K562 (cell line): Measurements from ENCODE around the gene ERGIC1. TPM values are rescaled to one million over a fixed set of nuclear protein-coding genes. Genes with fewer than 3 reads are reported as not detected.

Experiments used
- ATAC-seq: fragments of 200-7000 bp; cut with Tn5 transposase; 3 replicates; pipeline ENCODE4 v1.9.1; 2020; ENCODE audit warnings: moderate library complexity
- BruUV-seq: library from RNA; stranded (reverse); fragments of 400-500 nt; replicated peaks from 2 replicates; lab custom pipeline; 2021; lab: Mats Ljungman, UMichigan
- CTCF ChIA-PET: fragments of 300-600 bp; formaldehyde crosslinking; extraction: SDS; loops from one replicate; lab custom pipeline; 2021; ENCODE audit warnings: low intra/inter-chr PET ratio; lab: Yijun Ruan, JAX
- POLR2A ChIA-PET: fragments of 300-600, 350-650 bp; sonication (Branson Sonifier 250); formaldehyde crosslinking; extraction: SDS; loops from one replicate; lab custom pipeline; 2021; ENCODE audit warnings: antibody characterized with exemption, inconsistent platforms; lab: Yijun Ruan, JAX
- DNase-seq, 4 experiments: peaks; one replicate each; pipeline versions ENCODE4 v3.0.0 to v3.0.0-alpha.2; 2011 to 2018; ENCODE audit warnings: low spot score in 3 of 4, mixed read lengths in 3 of 4; ENCODE audit errors: extremely low read depth in 1 of 4
- FAIRE-seq: peaks from 2 replicates; lab custom pipeline; 2011; peaks lifted over from hg19 to GRCh38; lab: Jason Lieb, UNC
- H2AFZ ChIP-seq: 2 replicates; pipeline ENCODE4 v1.6.0; 2011; ENCODE audit warnings: low read depth, low read length, control low read depth, inconsistent platforms
- H3K27ac ChIP-seq: fragments of 200-600 bp; 3 replicates; pipeline ENCODE4 v1.8.0; 2011; ENCODE audit warnings: low read depth, mild to moderate bottlenecking, control low read depth, inconsistent platforms, low read length, moderate library complexity, mixed read lengths; ENCODE audit errors: extremely low read depth
- H3K27me3 ChIP-seq, 2 experiments: fragments of 300-600 bp in 1 of 2; 2 replicates in 1 of 2; 3 replicates in 1 of 2; pipeline versions ENCODE4 v1.6.0 to v1.8.0; 2011; ENCODE audit warnings: inconsistent platforms in 2 of 2, low read length in 2 of 2, mild to moderate bottlenecking in 1 of 2, mixed read lengths in 1 of 2, moderate library complexity in 1 of 2; ENCODE audit not compliant: control insufficient read depth in 2 of 2, insufficient read depth in 2 of 2
- H3K36me3 ChIP-seq: fragments of 300-600 bp; 3 replicates; pipeline ENCODE4 v1.8.0; 2011; ENCODE audit warnings: mild to moderate bottlenecking, low read length, inconsistent platforms; ENCODE audit not compliant: control insufficient read depth, insufficient read depth
- H3K4me1 ChIP-seq, 2 experiments: fragments of 200-600 bp in 1 of 2; replicated peaks in 1 of 2; 2 replicates in 1 of 2; 3 replicates in 1 of 2; pipeline versions ENCODE4 v1.5.1 to v1.8.0; 2011; ENCODE audit warnings: inconsistent platforms in 2 of 2, low read length in 2 of 2, mild to moderate bottlenecking in 1 of 2, mixed read lengths in 1 of 2, moderate library complexity in 1 of 2; ENCODE audit not compliant: control insufficient read depth in 2 of 2, insufficient read depth in 2 of 2
- H3K4me2 ChIP-seq: 2 replicates; pipeline ENCODE4 v1.6.1; 2011; ENCODE audit warnings: low read length, control low read depth, inconsistent platforms, mixed read lengths; ENCODE audit not compliant: insufficient read depth
- H3K4me3 ChIP-seq: fragments of 200-600 bp; sonication (generic), shearing (Covaris generic); 2 replicates; pipeline ENCODE4 v1.5.1; 2016; ENCODE audit warnings: control low read depth, inconsistent platforms
- H3K79me2 ChIP-seq: fragments of 200-600 bp; 3 replicates; pipeline ENCODE4 v1.8.0; 2011; ENCODE audit warnings: low read length, inconsistent platforms; ENCODE audit not compliant: control insufficient read depth, insufficient read depth
- H3K9ac ChIP-seq, 2 experiments: 2 replicates each; pipeline versions ENCODE4 v1.6.0 to v1.6.1; 2011; ENCODE audit warnings: low read depth in 2 of 2, low read length in 2 of 2, control low read depth in 1 of 2, inconsistent platforms in 1 of 2, mild to moderate bottlenecking in 1 of 2, mixed read lengths in 1 of 2; ENCODE audit not compliant: insufficient read depth in 1 of 2
- H3K9me1 ChIP-seq: one replicate; pipeline ENCODE4 v1.6.0; 2011; ENCODE audit warnings: inconsistent platforms, mild to moderate bottlenecking, low read length, moderate library complexity; ENCODE audit not compliant: control insufficient read depth, insufficient read depth
- H3K9me3 ChIP-seq: replicated peaks from 2 replicates; pipeline ENCODE4 v1.5.1; 2011; ENCODE audit warnings: low read depth, low read length, inconsistent platforms; ENCODE audit not compliant: control insufficient read depth, insufficient read depth
- H4K20me1 ChIP-seq: replicated peaks from 2 replicates; pipeline ENCODE4 v1.6.1; 2011; ENCODE audit warnings: low read length, inconsistent platforms, mixed read lengths; ENCODE audit not compliant: control insufficient read depth, insufficient read depth
- CBX8 ChIP-seq: fragments of 200-600 bp; sonication (generic); IDR thresholded peaks from 2 replicates; pipeline ENCODE4 v1.6.1; 2012; ENCODE audit warnings: borderline replicate concordance, mixed run types, low read depth, mild to moderate bottlenecking, moderate library complexity, mixed read lengths, low read length, control low read depth, inconsistent platforms; ENCODE audit not compliant: poor library complexity, severe bottlenecking; ENCODE audit errors: extremely low read depth
- CEBPZ ChIP-seq: fragments of 150-350 bp; IDR thresholded peaks from 2 replicates; pipeline ENCODE4 v1.6.1; 2014; ENCODE audit warnings: low read depth, mild to moderate bottlenecking, low read length, borderline replicate concordance
- HCFC1 ChIP-seq: IDR thresholded peaks from 2 replicates; pipeline ENCODE4 v1.6.1; 2012; ENCODE audit warnings: low read depth, low read length, improper control_type of control experiment
- HDAC2 ChIP-seq: fragments of 450-650 bp; IDR thresholded peaks from 2 replicates; pipeline ENCODE4 v1.6.1; 2016; ENCODE audit warnings: mild to moderate bottlenecking
- HIVEP1 ChIP-seq: fragments of 250-450 bp; sonication (Bioruptor Pico); IDR thresholded peaks from 2 replicates; pipeline ENCODE4 v1.4.0; 2020; ENCODE audit warnings: mild to moderate bottlenecking
- KAT2B ChIP-seq: IDR thresholded peaks from one replicate; pipeline ENCODE4 v1.6.1; 2012; ENCODE audit warnings: low read depth, mild to moderate bottlenecking, control low read depth, inconsistent platforms, low read length, moderate library complexity
- KDM1A ChIP-seq, 2 experiments: fragments of 450-650 bp; IDR thresholded peaks; 2 replicates each; pipeline ENCODE4 v1.6.1; 2016; ENCODE audit warnings: mild to moderate bottlenecking in 2 of 2
- MAFF ChIP-seq: IDR thresholded peaks from 2 replicates; pipeline ENCODE4 v1.6.1; 2012; ENCODE audit warnings: low read length, improper control_type of control experiment
- NFIC ChIP-seq: fragments of 450-650 bp; IDR thresholded peaks from 2 replicates; pipeline ENCODE4 v1.6.1; 2017; ENCODE audit warnings: mild to moderate bottlenecking, inconsistent platforms
- PATZ1 ChIP-seq: fragments of 250-450 bp; sonication (Bioruptor Pico); IDR thresholded peaks from 2 replicates; pipeline ENCODE4 v1.5.0; 2020; ENCODE audit warnings: mild to moderate bottlenecking, borderline replicate concordance
- POLR2AphosphoS2 ChIP-seq: IDR thresholded peaks from 2 replicates; pipeline ENCODE4 v1.6.1; 2012; ENCODE audit warnings: low read length, improper control_type of control experiment
- RBM25 ChIP-seq: fragments of 200-400 bp; formaldehyde crosslinking; IDR thresholded peaks from 2 replicates; pipeline ENCODE4 v1.6.1; 2018; ENCODE audit warnings: low read length, low read depth, moderate library complexity; ENCODE audit not compliant: severe bottlenecking
- SMARCA4 ChIP-seq: fragments of 450-650 bp; IDR thresholded peaks from 2 replicates; pipeline ENCODE4 v1.6.1; 2016
- SRSF1 ChIP-seq: fragments of 200-400 bp; formaldehyde crosslinking; IDR thresholded peaks from 2 replicates; pipeline ENCODE4 v1.6.1; 2017; ENCODE audit warnings: mild to moderate bottlenecking, low read depth, low read length, moderate library complexity
- USF1 ChIP-seq: sonication (generic); formaldehyde crosslinking; IDR thresholded peaks from 2 replicates; pipeline ENCODE4 v1.9.0; 2022; ENCODE audit warnings: mild to moderate bottlenecking, missing genetic modification reagents
- ZNF224 ChIP-seq: sonication (generic); formaldehyde crosslinking; IDR thresholded peaks from 2 replicates; pipeline ENCODE4 v1.8.0; 2022; ENCODE audit warnings: mild to moderate bottlenecking, missing genetic modification reagents
- ZNF311 ChIP-seq: fragments of 250-450 bp; sonication (Bioruptor Pico); IDR thresholded peaks from 2 replicates; pipeline ENCODE4 v1.4.0; 2020; ENCODE audit warnings: mild to moderate bottlenecking, moderate library complexity
- ZNF707 ChIP-seq: fragments of 250-450 bp; sonication (Bioruptor Pico); conservative IDR thresholded peaks from 2 replicates; pipeline ENCODE4 v1.8.0; 2022; ENCODE audit warnings: inconsistent platforms, mild to moderate bottlenecking, moderate library complexity
- ZZZ3 ChIP-seq: fragments of 450-650 bp; IDR thresholded peaks from 2 replicates; pipeline ENCODE4 v1.6.1; 2016; ENCODE audit warnings: antibody characterized with exemption, mild to moderate bottlenecking, moderate library complexity
- WGBS: fragments of 100-300 bp; shearing (Covaris generic); methylation state at CpG from one replicate; pipeline ENCODE4 v1.1.6; 2016; ENCODE audit warnings: low coverage, mixed read lengths; ENCODE audit not compliant: insufficient coverage; ENCODE audit errors: missing lambda C conversion rate; 5-methylcytosine and 5-hydroxymethylcytosine counted together
- in situ Hi-C: fragments of 300-500 bp; cut with MboI; formaldehyde crosslinking; loops from 4 replicates; pipeline ENCODE4 v1.15.0; 2018; ENCODE audit warnings: inconsistent platforms, mixed read lengths
- intact Hi-C: fragments of 100-400 bp; cut with micrococcal nuclease; formaldehyde crosslinking; loops from 2 replicates; pipeline ENCODE4 v1.14.2; 2022
- polyA plus RNA-seq, 8 experiments: library from polyadenylated mRNA; depleted of rRNA in 4 of 8; stranded (reverse) in 5 of 8; unstranded in 3 of 8; fragments of >200 nt; fragmentation: Nextera tagmentation in 2 of 8; fragmentation: Illumina TruSeq in 1 of 8; extraction: Ambion mirVana in 2 of 8; extraction: Trizol in 1 of 8; gene quantifications; 2 replicates each; pipeline versions ENCODE4 v1.2.1 to v1.2.3, GENCODE V29; 2011 to 2014; ENCODE audit warnings: inconsistent platforms in 1 of 8, missing spikeins in 1 of 8
- total RNA-seq, 7 experiments: library from RNA; depleted of rRNA in 6 of 7; stranded (reverse); fragments of >200 nt in 6 of 7; fragmentation: Illumina TruSeq in 2 of 7; extraction: Trizol in 2 of 7; gene quantifications; 2 replicates each; pipeline versions ENCODE4 v1.2.1 to v1.2.3, GENCODE V29; 2011 to 2021; ENCODE audit warnings: low replicate concordance in 1 of 7

ERGIC1 gene
- total and polyA plus RNA-seq, 9 of the 15 experiments (the other 6 are each of a cell fraction or from before 2014, with no cell fraction given): 5.5 to 68.4 (median 36.4) TPM

DNA sequence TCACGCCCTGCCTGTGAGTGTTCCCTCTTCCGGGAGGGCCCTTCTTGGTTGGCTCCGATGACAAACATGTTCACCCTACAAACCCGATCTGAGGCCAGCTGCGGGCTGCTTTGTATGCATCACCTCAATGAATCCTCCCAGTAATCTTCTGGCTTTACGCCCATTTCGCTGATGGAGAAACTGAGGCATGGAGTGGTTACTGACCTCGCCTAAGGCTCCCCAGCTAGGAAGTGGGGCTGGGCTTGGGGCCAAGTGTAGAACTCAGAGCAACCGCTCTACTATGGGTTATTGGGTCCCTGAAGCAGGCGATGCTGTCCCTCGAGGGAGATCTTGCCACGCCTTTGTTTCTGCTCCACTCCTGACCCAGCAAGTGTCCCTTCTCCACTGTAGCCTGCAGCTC, 86.9 kb downstream of the ERGIC1 start:
- no TSS peak for BruUV-seq
- no peak for TF ChIP-seq SRSF1
- 0 out of 2 replicates have a peak, but pooled peaks have one; percentile 15 for TF ChIP-seq HDAC2
- no peak for TF ChIP-seq MAFF
- TF ChIP-seq HCFC1: no peak
- peak; percentile 69 for TF ChIP-seq RBM25
- no peak for TF ChIP-seq ZNF224 (CRISPR knock-in tag)
- no peak for TF ChIP-seq ZNF707
- TF ChIP-seq KDM1A (IDR thresholded peaks at IDR 0.05): 0 out of 4 replicates have a peak, but pooled peaks of 1 of the 2 experiments have one; percentile 17
- no peak for TF ChIP-seq PATZ1
- no peak for TF ChIP-seq USF1 (CRISPR knock-in tag)
- no peak for TF ChIP-seq ZZZ3
- TF ChIP-seq CEBPZ: no peak
- no peak for TF ChIP-seq POLR2AphosphoS2
- no peak for TF ChIP-seq ZNF311 (CRISPR knock-in tag)
- no peak for TF ChIP-seq HIVEP1
- no peak for TF ChIP-seq SMARCA4
- no peak for TF ChIP-seq CBX8
- no peak for TF ChIP-seq KAT2B
- TF ChIP-seq NFIC: 0 out of 2 replicates have a peak, but pooled peaks have one; percentile 10

More for the DNA sequence above, 86.9 kb downstream of the ERGIC1 start:
- DNase-seq (no peak), FAIRE-seq (no peak), ATAC-seq (no peak)
- Histone ChIP-seq H3K36me3 (peaks cover 38% of the 10 kb centered on the region; the same call in 2 of the 3 replicates), H3K4me2 (no peak overlapping the region), H4K20me1 (no peaks in the 10 kb centered on the region), H3K9me3 (no peaks in the 10 kb centered on the region), H3K9me1 (no peaks in the 10 kb centered on the region), H3K9ac (no peak overlapping the region), H2AFZ (no peak overlapping the region), H3K79me2 (no peaks in the 10 kb centered on the region), H3K27me3 (no peaks in the 10 kb centered on the region), H3K4me3 (no peak overlapping the region), H3K27ac (no peak overlapping the region), H3K4me1 (peaks cover 0 to 9% of the 10 kb centered on the region in 2 experiments; a peak in 2 of 5 replicates)
- in situ Hi-C loops (no loop called here), intact Hi-C loops (no loop called here)
- ChIA-PET CTCF (no interaction called here), POLR2A (interaction anchor here (0.6 kb wide), 1 partner anchor 290 kb away, joined by 4 read pairs; no protein-coding TSS in a partner anchor)
- WGBS: 88% methylated on average over 12 of the region's 12 CpGs
